GM10248 (cell line): ENCODE results near the gene PTPRN2.

Experiments
- CTCF ChIA-PET: fragments of 300-600 bp; sonication (Branson Sonifier 250); formaldehyde crosslinking; extraction: SDS; loops from one replicate; lab custom pipeline; 2021; ENCODE audit warnings: antibody characterized with exemption; lab: Yijun Ruan, JAX
- POLR2A ChIA-PET: fragments of 350-650 bp; sonication (Branson Sonifier 250); formaldehyde crosslinking; extraction: SDS; loops from one replicate; lab custom pipeline; 2020; ENCODE audit warnings: antibody characterized with exemption; lab: Yijun Ruan, JAX
- DNase-seq: peaks from one replicate; pipeline ENCODE4 v3.0.0; 2012; ENCODE audit errors: extremely low spot score
- TF ChIP-seq, protein P1 (sequence below): IDR thresholded peaks from 2 replicates; pipeline ENCODE4 v1.5.1; 2012; ENCODE audit warnings: mild to moderate bottlenecking, low read depth; ENCODE audit errors: extremely low read depth, missing control alignments, control extremely low read depth

The PTPRN2 gene

GRCh38 chr7:157787275-157787701 is 800.3 kb downstream of the PTPRN2 start:
- no peak for DNase-seq
- TF ChIP-seq, protein P1, sequence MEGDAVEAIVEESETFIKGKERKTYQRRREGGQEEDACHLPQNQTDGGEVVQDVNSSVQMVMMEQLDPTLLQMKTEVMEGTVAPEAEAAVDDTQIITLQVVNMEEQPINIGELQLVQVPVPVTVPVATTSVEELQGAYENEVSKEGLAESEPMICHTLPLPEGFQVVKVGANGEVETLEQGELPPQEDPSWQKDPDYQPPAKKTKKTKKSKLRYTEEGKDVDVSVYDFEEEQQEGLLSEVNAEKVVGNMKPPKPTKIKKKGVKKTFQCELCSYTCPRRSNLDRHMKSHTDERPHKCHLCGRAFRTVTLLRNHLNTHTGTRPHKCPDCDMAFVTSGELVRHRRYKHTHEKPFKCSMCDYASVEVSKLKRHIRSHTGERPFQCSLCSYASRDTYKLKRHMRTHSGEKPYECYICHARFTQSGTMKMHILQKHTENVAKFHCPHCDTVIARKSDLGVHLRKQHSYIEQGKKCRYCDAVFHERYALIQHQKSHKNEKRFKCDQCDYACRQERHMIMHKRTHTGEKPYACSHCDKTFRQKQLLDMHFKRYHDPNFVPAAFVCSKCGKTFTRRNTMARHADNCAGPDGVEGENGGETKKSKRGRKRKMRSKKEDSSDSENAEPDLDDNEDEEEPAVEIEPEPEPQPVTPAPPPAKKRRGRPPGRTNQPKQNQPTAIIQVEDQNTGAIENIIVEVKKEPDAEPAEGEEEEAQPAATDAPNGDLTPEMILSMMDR: no peak
- ChIA-PET CTCF (no interaction called here), POLR2A (no interaction called here)

- DNase-seq: no peak
- CTCF ChIA-PET: no interaction called here
- POLR2A ChIA-PET: no interaction called here
- TF ChIP-seq, protein P1: no peak
These were observed 801.0 kb downstream of the PTPRN2 start for GRCh38 chr7:157786375-157787274.

DNA sequence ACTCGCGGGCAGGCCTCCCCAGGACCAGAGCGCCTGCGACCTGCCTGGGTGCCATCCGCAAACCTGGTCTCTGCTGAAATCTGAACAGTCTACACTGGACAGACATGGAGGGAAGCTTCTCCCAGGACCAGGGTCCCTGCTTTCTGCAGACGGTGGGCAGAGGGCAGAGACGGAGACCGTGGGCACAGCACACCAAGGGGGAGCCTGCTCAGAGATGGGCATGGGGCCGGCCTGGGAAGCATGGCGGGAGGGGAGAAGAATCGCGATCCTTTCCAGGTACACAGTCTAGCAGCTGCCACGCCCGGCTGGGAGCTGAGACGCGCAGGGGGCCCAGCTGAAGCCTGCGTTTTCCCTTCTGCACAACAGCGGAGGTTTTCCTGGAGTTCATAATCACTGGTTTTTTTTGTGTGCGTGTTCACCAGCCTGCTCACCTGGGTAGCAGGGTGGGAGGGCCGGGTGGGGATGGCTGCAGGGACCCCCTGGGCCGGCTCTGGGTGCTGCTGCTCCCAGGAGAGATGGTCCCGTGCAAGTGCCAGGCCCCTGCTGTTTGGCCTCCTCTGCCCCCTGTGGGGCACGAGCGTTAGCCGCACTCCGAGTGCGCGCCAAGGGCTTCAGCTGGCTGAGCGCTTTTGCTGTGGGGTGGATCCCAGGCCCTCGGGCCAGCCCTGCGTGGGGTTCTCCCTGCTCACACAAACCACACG is 802.0 kb downstream of the PTPRN2 start:
- POLR2A ChIA-PET: no interaction called here
- no peak for DNase-seq
- CTCF ChIA-PET: no interaction called here
- TF ChIP-seq, protein P1: no peak

- no peak for DNase-seq
- TF ChIP-seq, protein P1: no peak
- ChIA-PET POLR2A (no interaction called here), CTCF (no interaction called here)
These were observed 802.6 kb downstream of the PTPRN2 start for GRCh38 chr7:157784979-157785441.

DNA sequence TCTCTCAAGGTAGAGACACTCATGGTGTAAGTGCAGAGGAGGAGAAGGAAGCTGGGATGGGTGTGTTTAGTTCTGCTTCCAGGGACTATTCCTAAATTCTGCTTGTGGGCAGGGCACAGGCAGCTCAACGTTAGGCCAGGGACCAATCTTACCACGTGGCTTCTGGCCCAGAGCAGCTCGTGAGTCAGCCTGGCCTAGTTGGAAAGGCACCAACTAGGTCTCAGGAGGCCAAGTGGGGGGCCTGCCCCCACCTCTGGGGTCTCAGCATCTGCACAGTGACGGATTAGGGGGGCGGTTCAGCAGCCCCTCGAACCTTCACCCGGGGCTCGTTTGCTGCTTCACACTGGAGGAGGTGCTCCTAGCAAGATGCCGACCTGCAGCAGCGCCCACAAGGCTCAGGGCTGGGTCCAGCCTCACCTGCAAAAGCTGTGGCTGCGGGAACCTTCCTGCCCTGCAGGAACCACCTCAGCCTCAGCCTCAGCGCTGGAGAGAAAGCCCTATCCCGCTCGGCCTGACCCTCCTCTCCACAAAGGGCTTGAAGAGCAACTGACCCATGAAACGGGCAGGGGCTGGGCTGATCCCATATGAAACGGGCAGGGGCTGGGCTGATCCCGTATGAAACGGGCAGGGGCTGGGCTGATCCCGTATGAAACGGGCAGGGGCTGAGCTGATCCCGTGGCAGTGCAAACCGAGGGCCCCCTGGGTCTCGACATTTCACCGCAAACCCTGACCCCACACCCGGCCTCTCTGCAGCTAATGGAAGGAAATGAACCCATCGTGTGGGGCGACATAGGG is 803.4 kb downstream of the PTPRN2 start:
- no peak for DNase-seq
- TF ChIP-seq, protein P1: no peak
- ChIA-PET CTCF (no interaction called here), POLR2A (no interaction called here)

DNA sequence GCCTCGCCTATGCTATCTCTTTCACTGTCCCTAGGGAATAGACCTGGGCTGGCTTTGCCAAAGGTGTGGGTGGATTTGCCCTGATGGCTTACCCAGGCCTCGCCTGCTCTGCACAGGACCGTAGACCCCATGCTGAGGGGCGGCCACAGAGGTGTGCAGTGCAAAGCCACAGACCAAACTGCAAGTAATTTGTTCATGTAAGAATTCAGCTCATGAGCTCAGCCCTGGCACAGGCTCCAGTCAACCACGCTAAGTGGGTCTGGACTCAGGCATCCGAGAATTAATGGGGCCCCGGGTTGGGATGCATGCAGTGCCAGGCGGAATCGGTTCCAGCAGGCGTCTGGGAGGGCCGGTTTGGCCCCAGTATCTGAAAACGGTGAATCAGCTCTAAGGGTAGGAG is 805.6 kb downstream of the PTPRN2 start:
- CTCF ChIA-PET: no interaction called here
- POLR2A ChIA-PET: no interaction called here
- DNase-seq: no peak
- TF ChIP-seq, protein P1: no peak
